Dendritic cell treated with granulocyte-macrophage colony-stimulating factor and Interleukin-4, amounts not matched to agents 40 ng/mL and 50 ng/mL, for 4 days (primary cell): ENCODE measurements around the gene HOMER2.
A peak's percentile ranks its signal among the peaks of the same experiment; 100 is the strongest.
"Not testable (repeated sequence)": the region's sequence is repeated elsewhere in the genome, so short reads cannot be mapped to it uniquely, and the experiment has no call there.

ENCODE experiments used
- H3K27ac Mint-ChIP-seq: one replicate; pipeline ENCODE4 v1.8.0; 2022; ENCODE audit warnings: mild to moderate bottlenecking, mixed read lengths
- H3K27me3 Mint-ChIP-seq: one replicate; pipeline ENCODE4 v1.8.0; 2022; ENCODE audit warnings: mild to moderate bottlenecking, mixed read lengths
- H3K36me3 Mint-ChIP-seq: one replicate; pipeline ENCODE4 v1.8.0; 2022; ENCODE audit warnings: low read depth, mixed read lengths
- H3K4me1 Mint-ChIP-seq: one replicate; pipeline ENCODE4 v1.8.0; 2022; ENCODE audit warnings: low read depth, mixed read lengths
- H3K4me3 Mint-ChIP-seq: one replicate; pipeline ENCODE4 v1.8.0; 2022; ENCODE audit warnings: mild to moderate bottlenecking, moderate library complexity, mixed read lengths
- H3K9me3 Mint-ChIP-seq: one replicate; pipeline ENCODE4 v1.8.0; 2022; ENCODE audit warnings: mixed read lengths
- intact Hi-C: fragments of 100-400 bp; cut with micrococcal nuclease; formaldehyde crosslinking; loops from one replicate; pipeline ENCODE4 v1.15.0; 2022

Gene HOMER2

GRCh38 chr15:82831894-82832600, 120.5 kb downstream of the HOMER2 start:
- Mint-ChIP-seq H3K9me3 (no peaks in the 10 kb centered on the region), H3K36me3 (peaks cover 94% of the 10 kb centered on the region), H3K4me3 (no peak overlapping the region), H3K4me1 (peaks cover 45% of the 10 kb centered on the region), H3K27me3 (no peaks in the 10 kb centered on the region), H3K27ac (peak overlapping the region; percentile 81)
- intact Hi-C loops: loop anchor here (5.0 kb wide), 1 partner anchor 170 kb away; no protein-coding TSS in a partner anchor

GRCh38 chr15:82830427-82831173, 121.9 kb downstream of the HOMER2 start:
- Mint-ChIP-seq H3K27me3 (no peaks in the 10 kb centered on the region), H3K4me1 (peaks cover 37% of the 10 kb centered on the region), H3K27ac (no peak overlapping the region), H3K4me3 (no peak overlapping the region), H3K36me3 (peaks cover 94% of the 10 kb centered on the region), H3K9me3 (no peaks in the 10 kb centered on the region)
- intact Hi-C loops: loop anchor here (5.0 kb wide), 1 partner anchor 172 kb away; no protein-coding TSS in a partner anchor

- H3K4me1 Mint-ChIP-seq: peaks cover 36% of the 10 kb centered on the region
- no peak overlapping the region for H3K27ac Mint-ChIP-seq
These were observed 123.3 kb downstream of the HOMER2 start for GRCh38 chr15:82829234-82829633.

GRCh38 chr15:82828075-82828474, 124.4 kb downstream of the HOMER2 start:
- no peaks in the 10 kb centered on the region for H3K9me3 Mint-ChIP-seq
- no peaks in the 10 kb centered on the region for H3K27me3 Mint-ChIP-seq
- H3K36me3 Mint-ChIP-seq: peaks cover 83% of the 10 kb centered on the region
- H3K27ac Mint-ChIP-seq: no peak overlapping the region
- H3K4me1 Mint-ChIP-seq: peaks cover 26% of the 10 kb centered on the region
- H3K4me3 Mint-ChIP-seq: no peak overlapping the region
- intact Hi-C loops: no loop called here

More at GRCh38 chr15:82829234-82829633, 123.3 kb downstream of the HOMER2 start:
- Mint-ChIP-seq H3K27me3 (no peaks in the 10 kb centered on the region), H3K9me3 (no peaks in the 10 kb centered on the region), H3K36me3 (peaks cover 94% of the 10 kb centered on the region), H3K4me3 (no peak overlapping the region)
- intact Hi-C loops: no loop called here

- Mint-ChIP-seq H3K27ac (no peak overlapping the region), H3K4me3 (no peak overlapping the region), H3K9me3 (no peaks in the 10 kb centered on the region), H3K4me1 (peaks cover under 1% of the 10 kb centered on the region), H3K27me3 (no peaks in the 10 kb centered on the region), H3K36me3 (peaks cover 81% of the 10 kb centered on the region)
- intact Hi-C loops: no loop called here
These were observed 129.5 kb downstream of the HOMER2 start for GRCh38 chr15:82823049-82823448.

- H3K36me3 Mint-ChIP-seq: peaks cover 81% of the 10 kb centered on the region
- H3K4me1 Mint-ChIP-seq, H3K9me3 Mint-ChIP-seq, H3K27me3 Mint-ChIP-seq, intact Hi-C loops, H3K4me3 Mint-ChIP-seq: not testable (repeated sequence)
- H3K27ac Mint-ChIP-seq: peak overlapping the region; percentile 20
These were observed 130.7 kb downstream of the HOMER2 start for GRCh38 chr15:82821851-82822250.

GRCh38 chr15:82821396-82821795, 131.1 kb downstream of the HOMER2 start:
- H3K27me3 Mint-ChIP-seq, H3K4me1 Mint-ChIP-seq, H3K9me3 Mint-ChIP-seq, intact Hi-C loops, H3K4me3 Mint-ChIP-seq: not testable (repeated sequence)
- peaks cover 81% of the 10 kb centered on the region for H3K36me3 Mint-ChIP-seq
- peak overlapping the region; percentile 20 for H3K27ac Mint-ChIP-seq

- no peak overlapping the region for H3K27ac Mint-ChIP-seq
- no peaks in the 10 kb centered on the region for H3K9me3 Mint-ChIP-seq
- H3K36me3 Mint-ChIP-seq: peaks cover 79% of the 10 kb centered on the region
- no peak overlapping the region for H3K4me3 Mint-ChIP-seq
- intact Hi-C loops: no loop called here
- no peaks in the 10 kb centered on the region for H3K27me3 Mint-ChIP-seq
- H3K4me1 Mint-ChIP-seq: no peaks in the 10 kb centered on the region
These were observed 132.4 kb downstream of the HOMER2 start for GRCh38 chr15:82820128-82820527.

GRCh38 chr15:82812994-82813393, 139.5 kb downstream of the HOMER2 start:
- Mint-ChIP-seq H3K27ac (no peak overlapping the region), H3K4me1 (peaks cover 26% of the 10 kb centered on the region), H3K4me3 (no peak overlapping the region), H3K27me3 (no peaks in the 10 kb centered on the region), H3K9me3 (no peaks in the 10 kb centered on the region), H3K36me3 (peaks cover 69% of the 10 kb centered on the region)
- intact Hi-C loops: loop anchor here (5.0 kb wide), 1 partner anchor 174 kb away; the partner anchor contains the start of gene RAMAC

GRCh38 chr15:82810890-82811426, 141.6 kb downstream of the HOMER2 start:
- Mint-ChIP-seq H3K9me3 (no peaks in the 10 kb centered on the region), H3K4me1 (peaks cover 26% of the 10 kb centered on the region), H3K27me3 (no peaks in the 10 kb centered on the region), H3K27ac (peak overlapping the region; percentile 93), H3K4me3 (peak overlapping the region; percentile 89), H3K36me3 (peaks cover 50% of the 10 kb centered on the region)
- intact Hi-C loops: loop anchor here (5.0 kb wide), 1 partner anchor 176 kb away; the partner anchor contains the start of gene RAMAC

GRCh38 chr15:82810061-82810889, 142.2 kb downstream of the HOMER2 start:
- peaks cover 44% of the 10 kb centered on the region for H3K36me3 Mint-ChIP-seq
- no peaks in the 10 kb centered on the region for H3K27me3 Mint-ChIP-seq
- peak overlapping the region; percentile 89 for H3K4me3 Mint-ChIP-seq
- H3K27ac Mint-ChIP-seq: peak overlapping the region; percentile 93
- intact Hi-C loops: loop anchor here (5.0 kb wide), 1 partner anchor 177 kb away; the partner anchor contains the start of gene RAMAC
- peaks cover 26% of the 10 kb centered on the region for H3K4me1 Mint-ChIP-seq
- no peaks in the 10 kb centered on the region for H3K9me3 Mint-ChIP-seq

- intact Hi-C loops: loop anchor here (2.0 to 10.0 kb wide), 3 partner anchors 59 to 265 kb away; partner anchors contain the start of genes RAMAC and RPS17
- no peaks in the 10 kb centered on the region for H3K27me3 Mint-ChIP-seq
- peak within 1 kb of the TSS; percentile 89 for H3K4me3 Mint-ChIP-seq
These were observed 143.0 kb downstream of the HOMER2 start, which contains the start of gene WHAMM for GRCh38 chr15:82809308-82810060. Gene WHAMM, plus strand, starts transcription at chr15:82809628. Its CDS starts 99 bp downstream, at chr15:82809727.

More at GRCh38 chr15:82809308-82810060, 143.0 kb downstream of the HOMER2 start, which contains the start of gene WHAMM:
- H3K36me3 Mint-ChIP-seq: peaks cover 36% of the 10 kb centered on the region
- peak within 1 kb of the TSS; percentile 93 for H3K27ac Mint-ChIP-seq
- no peaks in the 10 kb centered on the region for H3K9me3 Mint-ChIP-seq
- H3K4me1 Mint-ChIP-seq: peaks cover 26% of the 10 kb centered on the region
